GM12872 (cell line): ENCODE data around the gene RENBP.

Experiments used
- CTCF ChIP-seq: IDR thresholded peaks from 3 replicates; pipeline ENCODE4 v1.5.1; 2011; ENCODE audit warnings: low read depth, mild to moderate bottlenecking, low read length, moderate library complexity; ENCODE audit not compliant: insufficient read depth

The RENBP gene

GRCh38 chrX:153900831-153901752, 43.4 kb downstream of the RENBP start:
- no peak for TF ChIP-seq CTCF

GRCh38 chrX:153897899-153898298, 46.5 kb downstream of the RENBP start:
- no peak for TF ChIP-seq CTCF

GRCh38 chrX:153889123-153889522, 55.3 kb downstream of the RENBP start:
- TF ChIP-seq CTCF = no peak

- no peak for TF ChIP-seq CTCF
Measured at GRCh38 chrX:153888344-153888743, 56.1 kb downstream of the RENBP start.

- TF ChIP-seq CTCF = no peak
Measured at GRCh38 chrX:153887385-153887784, 57.1 kb downstream of the RENBP start.

- TF ChIP-seq CTCF = no peak
Measured at GRCh38 chrX:153886915-153887314, 57.5 kb downstream of the RENBP start.

GRCh38 chrX:153885968-153886903, 58.2 kb downstream of the RENBP start, which contains the start of gene L1CAM:
L1CAM (minus strand) TSS chrX:153886173; CDS start chrX:153875836, 10,337 bp downstream.
- no peak for TF ChIP-seq CTCF
